Trophoblast cell (in vitro differentiated cells and primary cell): Measurements from ENCODE around the gene KCNS3.

Experiments
- DNase-seq, 2 donors: peaks; one replicate each; pipeline ENCODE4 v3.0.0-alpha.2; 2016
- H2AFZ ChIP-seq: 2 replicates; pipeline ENCODE4 v1.6.1; 2013; ENCODE audit warnings: low read length, moderate library complexity, mild to moderate bottlenecking; ENCODE audit not compliant: insufficient read depth, poor library complexity
- H2AK5ac ChIP-seq: 2 replicates; pipeline ENCODE4 v1.6.1; 2013; ENCODE audit warnings: mild to moderate bottlenecking, low read length
- H2BK120ac ChIP-seq: 2 replicates; pipeline ENCODE4 v1.6.1; 2013; ENCODE audit warnings: low read length, mild to moderate bottlenecking, moderate library complexity; ENCODE audit not compliant: insufficient read depth, poor library complexity
- H2BK12ac ChIP-seq: 2 replicates; pipeline ENCODE4 v1.6.1; 2013; ENCODE audit warnings: mild to moderate bottlenecking, low read length, moderate library complexity
- H2BK5ac ChIP-seq: 2 replicates; pipeline ENCODE4 v1.6.1; 2013; ENCODE audit warnings: low read length, low read depth, moderate library complexity, mild to moderate bottlenecking; ENCODE audit not compliant: poor library complexity
- H3K14ac ChIP-seq: 2 replicates; pipeline ENCODE4 v1.6.1; 2013; ENCODE audit warnings: mild to moderate bottlenecking, low read length
- H3K18ac ChIP-seq: 2 replicates; pipeline ENCODE4 v1.6.1; 2013; ENCODE audit warnings: mild to moderate bottlenecking, low read length
- H3K23ac ChIP-seq: 2 replicates; pipeline ENCODE4 v1.6.1; 2013; ENCODE audit warnings: low read length
- H3K27ac ChIP-seq: 2 replicates; pipeline ENCODE4 v1.5.1; 2013; ENCODE audit warnings: low read depth, mild to moderate bottlenecking, inconsistent platforms, low read length, moderate library complexity
- H3K27me3 ChIP-seq: 2 replicates; pipeline ENCODE4 v1.6.1; 2013; ENCODE audit warnings: inconsistent platforms, mild to moderate bottlenecking, low read length, moderate library complexity; ENCODE audit not compliant: insufficient read depth
- H3K36me3 ChIP-seq, 2 experiments: 1 replicate in 1 of 2; 2 replicates in 1 of 2; pipeline ENCODE4 v1.6.1; 2013; ENCODE audit warnings: low read length in 2 of 2, mild to moderate bottlenecking in 2 of 2, moderate library complexity in 1 of 2; ENCODE audit not compliant: insufficient read depth in 2 of 2, control insufficient read depth in 1 of 2
- H3K4ac ChIP-seq: 2 replicates; pipeline ENCODE4 v1.6.1; 2013; ENCODE audit warnings: low read depth, mild to moderate bottlenecking, low read length, moderate library complexity
- H3K4me1 ChIP-seq, 2 experiments: 1 replicate in 1 of 2; 2 replicates in 1 of 2; pipeline ENCODE4 v1.6.1; 2013; ENCODE audit warnings: low read length in 2 of 2, mild to moderate bottlenecking in 2 of 2, moderate library complexity in 1 of 2; ENCODE audit not compliant: insufficient read depth in 2 of 2, control insufficient read depth in 1 of 2
- H3K4me2 ChIP-seq: 2 replicates; pipeline ENCODE4 v1.6.1; 2013; ENCODE audit warnings: inconsistent platforms, mild to moderate bottlenecking, low read length, moderate library complexity
- H3K4me3 ChIP-seq: 2 replicates; pipeline ENCODE4 v1.5.1; 2013; ENCODE audit warnings: mild to moderate bottlenecking, low read depth, low read length, inconsistent platforms
- H3K79me1 ChIP-seq: one replicate; pipeline ENCODE4 v1.6.1; 2013; ENCODE audit warnings: low read length
- H3K79me2 ChIP-seq: 2 replicates; pipeline ENCODE4 v1.6.1; 2013; ENCODE audit warnings: low read length, mild to moderate bottlenecking; ENCODE audit not compliant: control insufficient read depth, insufficient read depth, poor library complexity
- H3K9ac ChIP-seq: 2 replicates; pipeline ENCODE4 v1.6.1; 2013; ENCODE audit warnings: mild to moderate bottlenecking, low read length
- H3K9me3 ChIP-seq: 2 replicates; pipeline ENCODE4 v1.6.1; 2013; ENCODE audit warnings: low read depth, mild to moderate bottlenecking, control low read depth, inconsistent platforms, low read length; ENCODE audit not compliant: insufficient read depth
- H4K12ac ChIP-seq: 2 replicates; pipeline ENCODE4 v1.6.1; 2013; ENCODE audit warnings: low read depth, mild to moderate bottlenecking, low read length, moderate library complexity
- H4K8ac ChIP-seq: 2 replicates; pipeline ENCODE4 v1.6.1; 2013; ENCODE audit warnings: low read depth, mild to moderate bottlenecking, low read length, moderate library complexity
- H4K91ac ChIP-seq: one replicate; pipeline ENCODE4 v1.6.1; 2013; ENCODE audit warnings: low read depth, mild to moderate bottlenecking, low read length, moderate library complexity
- WGBS: extraction: QIAGEN DNeasy Blood & Tissue Kit; methylation state at CpG from one replicate; pipeline ENCODE4 v1.1.7; 2013; ENCODE audit warnings: missing lambda C conversion rate; ENCODE audit not compliant: insufficient read length, insufficient coverage; ENCODE audit errors: extremely low coverage; 5-methylcytosine and 5-hydroxymethylcytosine counted together

KCNS3 gene

DNA sequence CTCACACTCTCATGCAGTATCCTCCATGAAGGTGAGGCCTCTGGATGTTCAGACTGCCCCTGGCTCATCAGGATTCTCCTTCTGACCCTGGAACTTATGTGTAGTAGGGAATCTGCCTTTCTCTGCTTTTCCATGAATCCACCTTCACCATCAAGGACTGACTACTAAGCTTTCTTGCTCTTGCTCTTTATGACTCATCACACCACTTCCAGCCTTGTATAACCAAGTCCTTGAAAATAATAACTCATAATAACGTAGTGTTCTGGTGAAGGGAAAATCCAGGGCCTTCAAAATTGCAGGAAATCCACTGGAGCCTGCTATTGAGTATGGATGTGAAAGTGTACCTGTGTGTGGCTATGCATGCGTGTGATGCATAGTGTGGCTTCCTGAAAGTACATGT, 11.3 kb upstream of the KCNS3 start:
- Histone ChIP-seq H4K91ac (no peak overlapping the region), H3K9ac (peak overlapping the region; percentile 12), H3K4me3 (no peak overlapping the region), H3K9me3 (peaks cover 2% of the 10 kb centered on the region), H3K27ac (no peak overlapping the region), H2BK5ac (no peak overlapping the region), H2AFZ (no peak overlapping the region), H3K36me3 (no peaks in the 10 kb centered on the region), H2BK120ac (no peak overlapping the region), H3K27me3 (no peaks in the 10 kb centered on the region), H3K18ac (no peak overlapping the region), H4K12ac (no peak overlapping the region), H3K4me2 (no peak overlapping the region), H2BK12ac (no peak overlapping the region), H3K14ac (no peak overlapping the region), H3K4me1 (no peaks in the 10 kb centered on the region), H3K79me2 (no peaks in the 10 kb centered on the region), H3K23ac (peak overlapping the region; percentile 12), H4K8ac (no peak overlapping the region), H3K79me1 (no peaks in the 10 kb centered on the region), H3K4ac (no peak overlapping the region), H2AK5ac (no peak overlapping the region)
- WGBS, result no CpG with 5 or more reads among the region's 2 CpGs
- no peak for DNase-seq

DNA sequence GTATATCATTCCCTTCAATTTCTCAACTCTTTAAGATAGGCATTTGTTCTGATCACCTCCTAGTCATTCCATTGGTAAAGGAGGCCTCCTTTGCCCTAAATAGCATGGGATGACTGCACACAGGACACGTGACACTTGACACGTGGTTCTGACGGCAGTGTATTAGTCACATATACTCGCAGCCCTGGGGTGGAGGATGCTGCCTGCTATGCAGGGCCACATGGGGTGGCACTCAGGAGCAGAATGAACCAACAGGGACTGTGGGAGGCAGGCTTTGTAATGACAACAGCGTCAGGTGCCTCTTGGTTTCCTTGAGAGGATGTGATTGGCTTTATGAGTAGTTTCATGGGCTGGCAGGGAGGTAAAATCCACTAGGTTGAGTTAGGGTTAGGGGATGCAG, 9.3 kb upstream of the KCNS3 start:
- H2BK5ac ChIP-seq, result no peak overlapping the region

DNA sequence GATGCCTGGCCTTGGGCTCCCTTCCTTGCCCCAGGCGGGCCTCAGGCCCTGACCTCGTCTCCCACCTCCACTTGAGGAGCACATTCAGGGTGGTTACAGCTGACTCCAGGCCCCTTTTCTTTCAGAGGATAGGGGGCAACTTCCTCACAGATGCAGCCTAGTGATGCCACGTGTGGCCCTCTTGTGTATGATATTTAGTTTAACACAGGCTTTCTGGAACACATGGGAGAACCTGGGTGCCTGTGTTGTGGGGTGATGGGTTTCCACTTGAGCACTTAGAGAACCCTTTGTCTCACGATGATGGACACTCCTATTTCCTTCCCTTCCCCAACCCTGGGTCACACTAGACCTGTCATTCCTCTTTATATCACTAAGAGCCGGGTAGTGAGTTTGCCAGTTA, 6.8 kb upstream of the KCNS3 start:
- Histone ChIP-seq H4K91ac (no peak overlapping the region), H3K4me3 (no peak overlapping the region), H3K14ac (no peak overlapping the region), H3K4ac (no peak overlapping the region), H2BK120ac (no peak overlapping the region), H3K4me1 (no peaks in the 10 kb centered on the region), H3K9ac (no peak overlapping the region), H3K36me3 (no peaks in the 10 kb centered on the region), H3K9me3 (peaks cover 2% of the 10 kb centered on the region), H3K79me2 (no peaks in the 10 kb centered on the region), H3K79me1 (no peaks in the 10 kb centered on the region), H2AFZ (no peak overlapping the region), H4K12ac (no peak overlapping the region), H3K27me3 (no peaks in the 10 kb centered on the region), H2BK12ac (no peak overlapping the region), H2BK5ac (no peak overlapping the region), H3K4me2 (no peak overlapping the region), H3K27ac (no peak overlapping the region), H2AK5ac (no peak overlapping the region), H3K23ac (no peak overlapping the region), H4K8ac (no peak overlapping the region), H3K18ac (no peak overlapping the region)
- WGBS, result no CpG with 5 or more reads among the region's 5 CpGs
- no peak for DNase-seq

More for the DNA sequence above, 9.3 kb upstream of the KCNS3 start:
- Histone ChIP-seq H3K27ac (no peak overlapping the region), H3K23ac (no peak overlapping the region), H2AFZ (no peak overlapping the region), H3K9ac (no peak overlapping the region), H4K12ac (no peak overlapping the region), H2BK120ac (no peak overlapping the region), H3K79me2 (no peaks in the 10 kb centered on the region), H3K14ac (no peak overlapping the region), H2AK5ac (no peak overlapping the region), H3K36me3 (no peaks in the 10 kb centered on the region), H4K91ac (no peak overlapping the region), H2BK12ac (no peak overlapping the region), H3K27me3 (no peaks in the 10 kb centered on the region), H3K79me1 (no peaks in the 10 kb centered on the region), H3K9me3 (peaks cover 2% of the 10 kb centered on the region), H3K18ac (no peak overlapping the region), H3K4me1 (no peaks in the 10 kb centered on the region), H3K4me2 (no peak overlapping the region), H3K4ac (no peak overlapping the region), H3K4me3 (no peak overlapping the region), H4K8ac (no peak overlapping the region)
- DNase-seq, result peak in 1 of 2 donors; percentile 13
- WGBS, result no CpG with 5 or more reads among the region's 5 CpGs

DNA sequence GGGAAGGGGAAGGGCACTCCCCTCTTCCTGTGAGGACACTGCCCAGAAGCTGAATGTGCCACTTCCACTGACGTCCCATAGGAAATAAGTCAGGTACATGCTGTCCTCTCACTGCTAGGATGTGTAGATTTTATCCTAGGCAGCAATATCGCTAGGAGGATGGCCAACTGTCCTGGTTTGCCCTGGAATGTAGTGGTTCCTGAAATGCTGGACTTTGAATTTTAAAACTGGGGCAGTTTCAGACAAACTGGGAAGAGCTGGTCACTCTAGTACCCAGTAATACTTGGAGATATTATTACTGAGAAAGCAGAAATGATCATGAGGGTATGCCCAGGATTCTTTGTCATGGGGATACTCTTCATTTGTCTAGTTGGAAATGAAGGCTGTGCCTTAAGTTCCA, 5.4 kb upstream of the KCNS3 start:
- Histone ChIP-seq H3K27ac (no peak overlapping the region), H4K12ac (no peak overlapping the region), H3K9ac (no peak overlapping the region), H3K18ac (no peak overlapping the region), H3K9me3 (peaks cover 2% of the 10 kb centered on the region), H2BK12ac (no peak overlapping the region), H3K79me1 (no peaks in the 10 kb centered on the region), H2BK120ac (no peak overlapping the region), H3K4ac (no peak overlapping the region), H3K27me3 (peaks cover 6% of the 10 kb centered on the region), H4K91ac (no peak overlapping the region), H3K4me2 (no peak overlapping the region), H3K4me1 (peaks cover 2 to 3% of the 10 kb centered on the region in 2 experiments), H3K23ac (no peak overlapping the region), H3K14ac (no peak overlapping the region), H3K4me3 (no peak overlapping the region), H2BK5ac (no peak overlapping the region), H3K79me2 (no peaks in the 10 kb centered on the region), H4K8ac (no peak overlapping the region), H3K36me3 (no peaks in the 10 kb centered on the region), H2AK5ac (no peak overlapping the region), H2AFZ (no peak overlapping the region)
- WGBS, result no CpG with 5 or more reads among the region's 2 CpGs
- DNase-seq, result no peak
